Smooth muscle cell (in vitro differentiated cells): ENCODE measurements around the gene GATAD2B. TPM values are rescaled to one million over a fixed set of nuclear protein-coding genes. Genes with fewer than 3 reads are reported as not detected.

Experiments used
- DNase-seq: peaks from one replicate; lab custom pipeline; 2025; ENCODE audit not compliant: unreplicated experiment; lab: John Stamatoyannopoulos, UW
- H2AFZ ChIP-seq: fragments of 200-600 bp; sonication (generic); 2 replicates; pipeline ENCODE4 v1.6.0; 2016; ENCODE audit warnings: antibody characterized with exemption, low read depth, mild to moderate bottlenecking
- H3F3A ChIP-seq: fragments of 200-600 bp; sonication (generic); 2 replicates; pipeline ENCODE4 v1.6.0; 2017; ENCODE audit warnings: antibody characterized with exemption, low read depth
- H3K27ac ChIP-seq: fragments of 200-600 bp; sonication (generic); 2 replicates; pipeline ENCODE4 v1.5.1; 2016; ENCODE audit warnings: low read depth, mild to moderate bottlenecking
- H3K27me3 ChIP-seq: fragments of 200-600 bp; sonication (generic); 2 replicates; pipeline ENCODE4 v1.6.1; 2016; ENCODE audit warnings: low read depth, mild to moderate bottlenecking
- H3K36me3 ChIP-seq: fragments of 200-600 bp; sonication (generic); 2 replicates; pipeline ENCODE4 v1.5.1; 2016; ENCODE audit warnings: low read depth
- H3K4me1 ChIP-seq: fragments of 200-600 bp; sonication (generic); 2 replicates; pipeline ENCODE4 v1.5.1; 2016; ENCODE audit warnings: low read depth
- H3K4me2 ChIP-seq: fragments of 200-600 bp; sonication (generic); 2 replicates; pipeline ENCODE4 v1.6.0; 2016; ENCODE audit warnings: mild to moderate bottlenecking
- H3K4me3 ChIP-seq: fragments of 200-600 bp; sonication (generic); 2 replicates; pipeline ENCODE4 v1.5.1; 2016; ENCODE audit warnings: mild to moderate bottlenecking
- H3K79me2 ChIP-seq: fragments of 200-600 bp; sonication (generic); 2 replicates; pipeline ENCODE4 v1.6.0; 2016; ENCODE audit warnings: low read depth, mild to moderate bottlenecking
- H3K9ac ChIP-seq: fragments of 200-600 bp; sonication (generic); 2 replicates; pipeline ENCODE4 v1.6.0; 2016; ENCODE audit warnings: low read depth
- H3K9me3 ChIP-seq: fragments of 200-600 bp; sonication (generic); replicated peaks from 2 replicates; pipeline ENCODE4 v1.5.1; 2016; ENCODE audit warnings: low read depth
- H4K20me1 ChIP-seq: fragments of 200-600 bp; sonication (generic); 2 replicates; pipeline ENCODE4 v1.6.0; 2016; ENCODE audit warnings: low read depth
- CTCF ChIP-seq: fragments of 200-600 bp; sonication (generic); IDR thresholded peaks from 2 replicates; pipeline ENCODE4 v1.5.1; 2017; ENCODE audit warnings: borderline replicate concordance, mild to moderate bottlenecking, antibody characterized with exemption; ENCODE audit not compliant: insufficient read depth, poor library complexity, severe bottlenecking
- WGBS: methylation state at CpG from one replicate; pipeline ENCODE4 v1.1.7; 2016; ENCODE audit warnings: low lambda C conversion rate; 5-methylcytosine and 5-hydroxymethylcytosine counted together
- polyA plus RNA-seq: library from polyadenylated mRNA; unstranded; fragments of >200 nt; fragmentation: Nextera tagmentation; extraction: Ambion mirVana; gene quantifications from 2 replicates; pipeline ENCODE4 v1.2.1, GENCODE V29; 2016
- total RNA-seq: library from RNA; depleted of rRNA; stranded (reverse); fragments of >200 nt; gene quantifications from 2 replicates; pipeline ENCODE4 v1.2.3, GENCODE V29; 2014

Gene GATAD2B
- total and polyA plus RNA-seq, 2 experiments from 2014 or later, result 7.8 to 24.9 TPM

GRCh38 chr1:153946622-153947241, 24.0 kb upstream of the GATAD2B start, which contains the start of gene DENND4B:
DENND4B (minus strand) TSS chr1:153946718; CDS start chr1:153944374, 2,344 bp downstream.
- Histone ChIP-seq H3K79me2 (peaks cover 19% of the 10 kb centered on the region), H3K9me3 (no peaks in the 10 kb centered on the region), H4K20me1 (no peaks in the 10 kb centered on the region), H3K4me2 (peak within 1 kb of the TSS; percentile 97), H3K4me1 (no peaks in the 10 kb centered on the region), H3K4me3 (peak within 1 kb of the TSS; percentile 96), H2AFZ (peak within 1 kb of the TSS; percentile 45), H3K27ac (peak within 1 kb of the TSS; percentile 62), H3K27me3 (no peaks in the 10 kb centered on the region), H3K36me3 (no peaks in the 10 kb centered on the region), H3F3A (no peaks in the 10 kb centered on the region), H3K9ac (peak within 1 kb of the TSS; percentile 64)
- 23% methylated on average over 15 of the region's 28 CpGs for WGBS
- peak; percentile 40 for DNase-seq
- TF ChIP-seq CTCF, result peak; percentile 96

- DNase-seq, result peak; percentile 25
- Histone ChIP-seq H3K9ac (peak overlapping the region; percentile 64), H2AFZ (peak overlapping the region; percentile 45), H3K27ac (peak overlapping the region; percentile 62), H3K4me3 (peak overlapping the region; percentile 96), H3K27me3 (no peaks in the 10 kb centered on the region), H3F3A (no peaks in the 10 kb centered on the region), H3K9me3 (no peaks in the 10 kb centered on the region), H3K36me3 (no peaks in the 10 kb centered on the region), H3K4me2 (peak overlapping the region; percentile 97), H3K79me2 (peaks cover 19% of the 10 kb centered on the region), H4K20me1 (no peaks in the 10 kb centered on the region), H3K4me1 (no peaks in the 10 kb centered on the region)
- under 1% methylated on average over 64 of the region's 95 CpGs for WGBS
- no peak for TF ChIP-seq CTCF
Observed at GRCh38 chr1:153945795-153946621, 23.2 kb upstream of the GATAD2B start.

GRCh38 chr1:153945131-153945794, 22.5 kb upstream of the GATAD2B start:
- WGBS, result 62% methylated on average over 12 of the region's 12 CpGs
- TF ChIP-seq CTCF, result no peak
- no peak for DNase-seq

More at GRCh38 chr1:153945131-153945794, 22.5 kb upstream of the GATAD2B start:
- peak overlapping the region; percentile 96 for H3K4me3 ChIP-seq
- H3K4me1 ChIP-seq, result no peaks in the 10 kb centered on the region
- no peaks in the 10 kb centered on the region for H4K20me1 ChIP-seq
- H3K27me3 ChIP-seq, result no peaks in the 10 kb centered on the region
- peak overlapping the region; percentile 45 for H2AFZ ChIP-seq
- H3K9me3 ChIP-seq, result no peaks in the 10 kb centered on the region
- peak overlapping the region; percentile 97 for H3K4me2 ChIP-seq
- peak overlapping the region; percentile 64 for H3K9ac ChIP-seq
- H3K79me2 ChIP-seq, result peaks cover 19% of the 10 kb centered on the region
- H3K27ac ChIP-seq, result peak overlapping the region; percentile 62
- H3F3A ChIP-seq, result no peaks in the 10 kb centered on the region
- no peaks in the 10 kb centered on the region for H3K36me3 ChIP-seq
